ENCODE results near the gene ERF.

- TF ChIP-seq, protein P1, sequence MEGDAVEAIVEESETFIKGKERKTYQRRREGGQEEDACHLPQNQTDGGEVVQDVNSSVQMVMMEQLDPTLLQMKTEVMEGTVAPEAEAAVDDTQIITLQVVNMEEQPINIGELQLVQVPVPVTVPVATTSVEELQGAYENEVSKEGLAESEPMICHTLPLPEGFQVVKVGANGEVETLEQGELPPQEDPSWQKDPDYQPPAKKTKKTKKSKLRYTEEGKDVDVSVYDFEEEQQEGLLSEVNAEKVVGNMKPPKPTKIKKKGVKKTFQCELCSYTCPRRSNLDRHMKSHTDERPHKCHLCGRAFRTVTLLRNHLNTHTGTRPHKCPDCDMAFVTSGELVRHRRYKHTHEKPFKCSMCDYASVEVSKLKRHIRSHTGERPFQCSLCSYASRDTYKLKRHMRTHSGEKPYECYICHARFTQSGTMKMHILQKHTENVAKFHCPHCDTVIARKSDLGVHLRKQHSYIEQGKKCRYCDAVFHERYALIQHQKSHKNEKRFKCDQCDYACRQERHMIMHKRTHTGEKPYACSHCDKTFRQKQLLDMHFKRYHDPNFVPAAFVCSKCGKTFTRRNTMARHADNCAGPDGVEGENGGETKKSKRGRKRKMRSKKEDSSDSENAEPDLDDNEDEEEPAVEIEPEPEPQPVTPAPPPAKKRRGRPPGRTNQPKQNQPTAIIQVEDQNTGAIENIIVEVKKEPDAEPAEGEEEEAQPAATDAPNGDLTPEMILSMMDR (IDR thresholded peaks at IDR 0.05), result no peak
- no peak for TF ChIP-seq POLR2A (IDR thresholded peaks at IDR 0.05)
These were observed 24.4 kb upstream of the ERF start for GRCh38 chr19:42279155-42279901.
